HG02884 (cell line): ENCODE data around the gene PLB1.
"Not testable (repeated sequence)": the region's sequence is repeated elsewhere in the genome, so short reads cannot be mapped to it uniquely, and the experiment has no call there.

Source experiments
- ATAC-seq: cut with Tn5 transposase; IDR thresholded peaks from one replicate; pipeline ENCODE4 v1.9.1; 2021; ENCODE audit warnings: mild to moderate bottlenecking, moderate library complexity; ENCODE audit not compliant: unreplicated experiment

The PLB1 gene

DNA sequence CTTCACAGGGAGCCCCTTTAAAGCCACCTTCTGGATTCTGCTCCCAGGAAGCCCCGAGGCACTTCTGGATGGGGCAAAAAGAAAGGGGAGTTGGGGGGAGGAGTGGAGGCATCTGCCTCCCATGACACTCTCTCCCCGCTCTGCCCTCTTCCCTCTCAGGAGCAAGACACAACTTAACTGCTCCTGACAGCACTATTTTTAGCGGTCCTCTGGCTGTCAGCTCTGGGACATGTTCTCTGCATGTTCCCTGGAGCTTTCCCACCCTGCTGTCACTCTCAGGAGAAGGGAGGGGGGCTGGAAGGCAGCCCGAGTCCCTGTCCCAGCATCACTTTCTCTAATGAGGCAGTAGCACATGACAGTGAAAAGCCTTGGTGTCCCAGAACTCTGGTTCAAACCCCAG lies 32.3 kb downstream of the PLB1 start:
- no peak for ATAC-seq

GRCh38 chr2:28530782-28531181 lies 34.9 kb downstream of the PLB1 start:
- no peak for ATAC-seq

DNA sequence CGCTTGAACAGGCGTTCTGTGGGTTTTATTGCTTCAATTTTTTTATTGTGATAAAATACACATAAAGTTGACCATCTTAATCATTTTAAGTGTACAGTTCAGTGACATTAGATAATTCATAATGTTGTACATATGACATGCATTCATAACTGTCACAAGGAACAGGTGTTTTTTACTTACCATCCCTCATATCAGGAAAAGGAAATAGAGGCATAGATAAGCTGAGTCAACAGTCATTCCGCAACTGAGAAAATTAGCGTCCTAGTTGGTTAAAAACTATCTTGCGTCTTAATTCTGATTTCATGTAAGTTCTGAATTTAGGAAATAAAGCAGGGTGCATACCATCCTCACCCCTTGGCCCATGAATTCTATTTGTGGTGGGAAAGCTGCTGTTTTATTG lies 36.5 kb downstream of the PLB1 start:
- ATAC-seq, result no peak

DNA sequence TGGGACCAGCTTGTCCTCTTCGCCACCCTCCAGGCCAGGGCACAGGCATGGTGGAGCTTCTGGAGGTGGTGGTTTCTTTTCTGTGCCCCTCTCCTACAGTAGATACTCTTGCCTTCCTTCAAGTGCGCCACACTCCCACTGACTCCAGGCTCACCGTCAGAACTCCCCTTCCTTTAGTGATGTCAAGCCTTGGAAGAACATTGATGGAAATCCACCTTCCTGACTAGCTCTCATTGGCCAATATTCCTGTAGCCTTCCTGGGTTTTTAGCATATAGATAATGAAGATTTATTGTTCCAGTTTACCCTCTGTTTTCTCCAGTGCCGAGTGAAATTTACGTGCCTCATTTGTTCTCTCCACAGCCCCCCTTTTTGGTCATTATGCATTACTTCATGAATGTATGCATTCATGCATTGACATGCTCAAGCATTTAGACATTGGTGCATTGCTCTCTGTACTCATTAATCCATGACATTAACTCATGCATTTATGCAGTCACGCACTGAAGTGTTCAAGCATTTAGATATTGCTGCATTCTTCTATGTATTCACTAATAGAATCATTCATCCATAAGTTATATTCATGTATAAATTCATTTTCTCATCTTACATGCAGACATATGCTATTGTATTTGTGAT lies 37.3 kb downstream of the PLB1 start:
- ATAC-seq, result no peak

- ATAC-seq, result no peak
These were observed 39.0 kb downstream of the PLB1 start for GRCh38 chr2:28534817-28535216.

DNA sequence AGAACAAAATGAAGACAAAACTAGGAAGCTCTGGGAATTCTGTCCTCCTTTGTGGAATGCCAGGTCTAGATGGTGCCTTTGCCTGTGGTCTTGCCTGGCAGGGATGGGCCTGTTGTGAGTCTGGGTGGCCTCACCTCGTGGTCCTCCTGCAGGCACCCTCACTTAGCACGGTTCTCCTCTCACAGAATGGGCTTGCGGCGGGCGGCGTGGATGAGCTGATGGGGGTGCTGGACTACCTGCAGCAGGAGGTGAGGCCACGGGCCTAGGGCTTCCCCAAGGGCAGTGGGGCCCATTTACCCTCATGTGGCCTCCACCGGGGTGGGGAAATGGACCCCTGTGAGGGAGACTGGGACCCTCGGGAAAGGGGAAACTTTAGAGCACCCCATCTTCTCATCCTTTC lies 42.3 kb downstream of the PLB1 start:
- ATAC-seq, result no peak

DNA sequence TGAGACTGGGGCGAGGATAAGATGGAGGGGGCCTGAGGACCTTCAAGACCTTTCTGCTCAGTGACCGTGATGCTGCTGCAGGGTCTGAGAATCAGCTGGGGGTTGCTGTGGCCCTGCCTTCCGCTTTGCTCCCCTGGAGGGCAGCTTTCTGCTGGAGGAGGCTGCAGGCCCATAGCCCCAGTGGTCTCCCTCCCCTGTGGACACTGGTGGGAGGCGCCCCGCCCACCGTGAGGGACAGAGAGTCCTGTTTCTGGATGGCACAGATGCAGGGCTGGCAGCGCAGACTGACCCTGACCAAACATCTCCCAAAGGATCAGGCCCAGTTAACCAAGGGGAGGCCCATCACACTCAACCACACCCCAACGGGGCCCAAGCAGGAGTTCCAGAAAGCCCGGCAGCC lies 42.8 kb downstream of the PLB1 start:
- ATAC-seq, result no peak

- ATAC-seq, result no peak
These were observed 43.3 kb downstream of the PLB1 start for GRCh38 chr2:28539118-28539541.

- no peak for ATAC-seq
These were observed 47.6 kb downstream of the PLB1 start for GRCh38 chr2:28543316-28544035.

DNA sequence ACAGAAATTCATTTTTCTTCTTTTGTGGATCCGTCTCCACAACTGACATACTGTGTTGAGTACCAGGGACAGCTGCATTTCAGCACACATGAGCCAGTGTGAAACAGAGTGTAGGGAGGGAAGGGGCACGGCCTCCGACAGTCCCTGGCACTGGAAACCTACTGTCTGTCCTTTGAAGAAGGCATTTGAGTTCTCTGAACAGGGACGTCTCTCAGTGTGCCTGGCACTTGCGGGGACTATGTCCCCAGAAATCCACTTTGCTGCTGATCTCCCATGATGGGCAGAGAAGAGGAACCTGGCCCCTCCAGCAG lies 48.1 kb downstream of the PLB1 start:
- no peak for ATAC-seq

DNA sequence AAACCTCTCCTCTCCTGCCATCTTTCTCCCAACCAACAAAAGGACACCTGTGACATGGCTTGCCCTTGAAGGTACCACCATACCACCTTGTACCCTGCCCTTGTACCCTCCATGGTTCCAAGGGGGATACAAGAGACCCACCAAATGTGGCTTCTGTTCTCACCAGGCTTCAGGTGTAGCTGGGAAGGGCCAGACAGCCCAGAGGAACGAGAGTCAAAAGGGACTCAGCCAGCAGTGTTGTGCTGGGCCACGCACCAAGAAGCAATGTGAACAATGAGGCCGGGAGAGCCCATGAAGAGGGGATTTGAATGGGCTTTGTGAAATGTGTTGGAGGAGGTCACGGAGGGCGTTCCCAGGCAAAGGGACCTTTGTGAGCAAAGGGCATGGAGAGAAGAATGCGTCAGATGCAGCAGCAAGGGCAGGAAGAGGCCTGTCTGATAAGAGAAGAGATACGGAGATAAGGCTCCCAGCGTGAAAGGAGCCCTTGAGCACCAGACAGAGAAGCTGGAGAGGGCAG lies 48.6 kb downstream of the PLB1 start:
- ATAC-seq, result no peak

- ATAC-seq, result no peak
These were observed 49.2 kb downstream of the PLB1 start for GRCh38 chr2:28544922-28545589.

- no peak for ATAC-seq
These were observed 49.8 kb downstream of the PLB1 start for GRCh38 chr2:28545590-28546200.

DNA sequence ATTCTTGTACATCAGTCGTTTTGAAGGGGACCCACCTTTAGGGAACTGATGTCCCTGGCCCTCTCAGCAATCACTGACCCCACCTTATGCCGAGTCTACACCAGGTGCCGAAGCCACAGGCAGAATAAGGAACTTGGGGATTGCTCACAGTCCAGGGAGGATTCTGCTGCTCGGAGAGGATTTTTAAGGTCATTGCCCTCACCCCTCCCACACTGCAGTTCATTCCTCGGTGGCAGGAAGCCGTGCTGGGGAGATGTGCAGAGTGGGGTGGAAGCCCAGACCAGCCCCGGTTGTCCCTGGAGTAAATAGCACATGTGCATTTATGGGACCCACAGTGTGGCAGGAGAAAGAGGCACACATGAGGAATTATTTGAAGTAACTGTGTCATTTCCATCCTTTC lies 50.4 kb downstream of the PLB1 start:
- ATAC-seq, result no peak

DNA sequence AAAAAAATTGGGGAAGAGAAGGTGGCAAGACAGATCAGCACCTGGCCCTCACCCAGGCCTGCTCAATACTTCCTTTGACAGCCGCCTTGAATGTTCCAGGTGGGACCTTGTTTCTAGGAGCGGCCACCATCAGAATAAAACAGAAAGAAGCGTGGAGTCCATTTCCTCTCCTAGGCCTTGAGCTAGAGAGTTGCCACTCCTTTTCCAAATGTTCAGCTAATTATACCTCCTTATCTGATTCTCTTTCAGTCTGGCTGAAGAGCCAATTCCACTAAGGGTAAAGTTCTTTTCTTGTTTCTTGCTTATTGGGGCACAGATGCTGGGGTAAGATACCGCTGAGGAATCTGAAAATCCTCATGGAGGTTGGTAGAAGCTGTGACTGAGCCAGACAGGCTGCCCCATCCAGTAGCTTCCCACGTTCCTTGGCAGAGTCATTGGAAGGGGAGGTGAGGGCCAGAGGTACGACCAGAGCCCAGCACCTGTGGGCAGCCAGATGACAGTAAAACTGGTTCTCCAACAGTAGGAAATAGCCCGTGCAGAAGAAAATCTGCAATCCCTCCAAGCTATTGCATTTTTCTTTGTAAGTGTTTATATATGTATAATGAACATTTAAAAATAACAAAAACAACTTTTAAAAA lies 51.5 kb downstream of the PLB1 start:
- no peak for ATAC-seq

GRCh38 chr2:28547906-28548600 lies 52.2 kb downstream of the PLB1 start:
- ATAC-seq, result no peak

DNA sequence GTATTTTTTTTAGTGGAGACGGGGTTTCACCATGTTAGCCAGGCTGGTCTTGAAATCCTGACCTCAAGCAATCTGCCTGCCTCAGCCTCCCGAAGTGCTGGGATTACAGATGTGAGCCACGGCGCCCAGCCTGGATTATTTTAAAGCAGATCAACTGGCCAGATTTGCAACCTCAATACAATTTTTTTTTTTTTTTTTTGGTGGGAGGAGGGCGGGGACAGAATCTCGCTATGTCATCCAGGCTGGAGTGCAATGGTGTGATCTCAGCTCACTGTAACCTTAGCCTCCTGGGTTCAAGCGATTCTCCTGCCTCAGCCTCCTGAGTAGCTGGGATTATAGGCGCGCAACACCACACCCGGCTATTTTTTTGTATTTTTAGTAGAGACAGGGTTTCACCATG lies 54.5 kb downstream of the PLB1 start:
- not testable (repeated sequence) for ATAC-seq

DNA sequence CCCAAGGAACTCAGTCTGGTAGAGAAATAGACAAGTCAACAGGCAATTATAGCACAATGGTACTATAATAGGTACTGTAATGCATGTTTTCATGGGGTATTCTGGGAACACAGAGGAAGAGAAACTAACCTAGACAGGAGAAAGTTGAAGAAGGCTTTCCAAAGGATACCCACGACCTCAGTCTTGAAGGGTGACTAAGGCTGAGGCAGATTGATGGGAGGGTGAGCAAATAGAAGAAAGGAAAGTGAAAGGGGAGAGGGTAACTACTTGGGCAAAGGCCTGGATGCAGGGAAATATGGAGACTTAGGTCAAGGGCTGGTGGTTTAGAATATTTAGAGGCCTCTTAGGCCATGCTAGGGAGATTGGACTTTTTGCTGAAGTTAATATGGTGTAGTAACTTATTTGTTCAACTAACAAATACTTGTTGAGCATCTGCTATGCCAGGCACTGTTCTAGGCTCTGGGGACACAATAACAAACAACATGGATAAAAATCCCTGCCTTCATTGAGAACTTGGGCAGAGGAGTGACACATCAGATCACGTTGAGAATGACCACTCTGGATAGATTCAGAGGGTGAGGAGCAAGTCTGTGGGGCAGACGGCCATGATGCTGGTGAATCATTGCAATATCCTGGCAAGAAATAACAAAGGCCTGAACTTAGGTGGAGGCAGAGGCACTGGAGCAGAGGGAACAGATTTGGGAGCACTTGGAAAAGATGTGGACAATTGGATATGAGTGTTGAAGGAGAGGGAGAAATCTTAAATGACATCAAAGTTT lies 56.4 kb downstream of the PLB1 start:
- no peak for ATAC-seq

- no peak for ATAC-seq
These were observed 60.4 kb downstream of the PLB1 start for GRCh38 chr2:28556303-28556702.
